Measurements from ENCODE around the gene NTN3.

Gene NTN3

DNA sequence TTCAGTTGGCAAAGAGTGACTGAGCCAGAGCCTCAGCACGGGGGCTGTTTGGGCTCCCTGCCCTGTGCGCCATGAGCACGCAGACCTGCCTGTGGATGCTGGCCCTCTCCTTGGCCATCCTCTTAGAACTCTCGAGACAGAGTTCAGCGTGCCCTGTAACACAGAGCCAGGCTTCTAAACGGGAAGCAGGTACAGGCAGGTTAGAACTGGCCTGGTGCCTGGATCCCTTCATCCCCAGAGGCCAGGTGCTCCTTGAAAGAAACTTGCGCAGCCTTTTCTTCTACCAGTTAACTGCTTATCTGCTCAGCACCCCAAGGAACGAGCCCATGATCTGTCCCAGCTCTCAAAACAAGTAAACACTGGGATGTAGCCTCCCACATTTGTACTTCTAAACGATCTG, 35.0 kb upstream of the NTN3 start:
- peaks cover 57 to 63% of the 10 kb centered on the region in 2 experiments for H3K36me3 ChIP-seq (ENCODE audit: control insufficient read depth in 1 of 2, insufficient read depth in 2 of 2, low read depth in 1 of 2, low read length in 2 of 2)
- DNase-seq: no peak
- H3K18ac ChIP-seq (ENCODE audit: low read depth in 1 of 2, low read length in 2 of 2): no peak overlapping the region
- peaks cover 54% of the 10 kb centered on the region for H3K79me1 ChIP-seq (replicated peaks; ENCODE audit: low read length, poor library complexity, severe bottlenecking)
- H3K9me3 ChIP-seq (ENCODE audit: control insufficient read depth, low read length): no peaks in the 10 kb centered on the region
- no peak overlapping the region for H3K4ac ChIP-seq (ENCODE audit: low read depth in 1 of 2, low read length in 2 of 2)
- H2BK12ac ChIP-seq (ENCODE audit: low read length in 2 of 2): no peak overlapping the region
- no peak overlapping the region for H4K91ac ChIP-seq (ENCODE audit: low read length)
- WGBS: 97% methylated on average over 9 of the region's 9 CpGs
- H2BK5ac ChIP-seq (ENCODE audit: low read depth, low read length, poor library complexity, severe bottlenecking): no peak overlapping the region
- H3K14ac ChIP-seq (ENCODE audit: low read length in 2 of 2): no peak overlapping the region
- no peak overlapping the region for H2AFZ ChIP-seq (ENCODE audit: low read depth, low read length)
- H4K8ac ChIP-seq (ENCODE audit: low read length): no peak overlapping the region
- no peak overlapping the region for H2BK120ac ChIP-seq (ENCODE audit: low read depth, low read length)
- H2AK5ac ChIP-seq (ENCODE audit: low read length, severe bottlenecking): no peak overlapping the region
- no peak overlapping the region for H3K4me3 ChIP-seq (ENCODE audit: insufficient read depth in 1 of 2, low read depth in 1 of 2, low read length in 2 of 2)
- no peaks in the 10 kb centered on the region for H3K4me1 ChIP-seq (ENCODE audit: control insufficient read depth, insufficient read depth, low read depth, low read length)
- H3K23ac ChIP-seq (ENCODE audit: low read length in 2 of 2): no peak overlapping the region
- H3K27ac ChIP-seq (ENCODE audit: low read length, poor library complexity, severe bottlenecking): no peak overlapping the region
- no peaks in the 10 kb centered on the region for H3K27me3 ChIP-seq (ENCODE audit: control insufficient read depth in 1 of 2, insufficient read depth in 1 of 2, low read length in 2 of 2)
- no peak overlapping the region for H3K4me2 ChIP-seq (ENCODE audit: low read length, poor library complexity, severe bottlenecking)
- H3K9ac ChIP-seq (ENCODE audit: low read length): no peak overlapping the region
- H2BK15ac ChIP-seq (ENCODE audit: low read depth, poor library complexity, severe bottlenecking): no peak overlapping the region

DNA sequence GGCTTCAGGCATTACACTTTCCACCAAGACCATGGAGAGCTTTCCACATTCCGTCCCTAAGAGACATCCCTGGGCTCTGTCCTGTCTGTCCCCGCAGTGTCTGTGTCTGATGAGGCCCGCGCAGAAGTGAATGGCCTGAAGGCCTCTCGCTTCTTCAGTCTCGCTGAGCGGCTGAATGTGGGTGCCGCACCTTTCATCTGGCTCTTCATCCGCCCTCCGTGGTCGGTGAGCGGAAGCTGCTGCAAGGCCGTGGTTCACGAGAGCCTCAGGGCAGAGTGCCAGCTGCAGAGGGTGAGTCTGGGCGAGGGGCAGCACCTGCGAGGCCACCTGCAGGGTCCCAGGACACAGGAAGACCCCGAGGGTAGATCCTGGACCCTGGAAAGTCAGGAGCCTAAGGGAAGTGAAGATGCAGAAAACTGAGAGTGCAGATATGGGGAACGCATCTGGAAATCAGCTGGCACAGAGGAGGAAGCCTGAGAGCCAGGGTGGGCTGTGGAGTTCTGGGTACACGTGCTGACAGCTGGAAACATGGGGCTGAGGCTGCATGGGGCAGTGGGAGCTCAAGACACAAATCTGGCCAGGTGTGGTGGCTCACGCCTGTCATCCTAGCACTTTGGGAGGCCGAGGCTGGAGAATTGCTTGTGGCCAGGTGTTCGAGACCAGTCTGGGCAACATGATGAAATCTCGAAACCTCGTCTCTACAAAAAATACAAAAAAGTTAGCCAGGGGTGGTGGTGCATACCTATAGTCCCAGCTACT, 33.9 kb upstream of the NTN3 start:
- Histone ChIP-seq H4K8ac (ENCODE audit: low read length) (no peak overlapping the region), H3K4me1 (ENCODE audit: control insufficient read depth, insufficient read depth, low read depth, low read length) (no peaks in the 10 kb centered on the region), H2AFZ (ENCODE audit: low read depth, low read length) (no peak overlapping the region), H3K4ac (ENCODE audit: low read depth in 1 of 2, low read length in 2 of 2) (no peak overlapping the region), H2AK5ac (ENCODE audit: low read length, severe bottlenecking) (no peak overlapping the region), H3K79me1 (replicated peaks; ENCODE audit: low read length, poor library complexity, severe bottlenecking) (peaks cover 54% of the 10 kb centered on the region), H3K18ac (ENCODE audit: low read depth in 1 of 2, low read length in 2 of 2) (no peak overlapping the region), H3K14ac (ENCODE audit: low read length in 2 of 2) (no peak overlapping the region), H2BK12ac (ENCODE audit: low read length in 2 of 2) (no peak overlapping the region), H2BK120ac (ENCODE audit: low read depth, low read length) (no peak overlapping the region), H3K4me3 (ENCODE audit: insufficient read depth in 1 of 2, low read depth in 1 of 2, low read length in 2 of 2) (no peak overlapping the region), H3K9me3 (ENCODE audit: control insufficient read depth, low read length) (no peaks in the 10 kb centered on the region), H3K27me3 (ENCODE audit: control insufficient read depth in 1 of 2, insufficient read depth in 1 of 2, low read length in 2 of 2) (no peaks in the 10 kb centered on the region), H3K36me3 (ENCODE audit: control insufficient read depth in 1 of 2, insufficient read depth in 2 of 2, low read depth in 1 of 2, low read length in 2 of 2) (peaks cover 55 to 62% of the 10 kb centered on the region in 2 experiments), H3K4me2 (ENCODE audit: low read length, poor library complexity, severe bottlenecking) (no peak overlapping the region), H2BK15ac (ENCODE audit: low read depth, poor library complexity, severe bottlenecking) (no peak overlapping the region), H3K9ac (ENCODE audit: low read length) (no peak overlapping the region), H3K27ac (ENCODE audit: low read length, poor library complexity, severe bottlenecking) (no peak overlapping the region), H3K23ac (ENCODE audit: low read length in 2 of 2) (no peak overlapping the region), H4K91ac (ENCODE audit: low read length) (no peak overlapping the region), H2BK5ac (ENCODE audit: low read depth, low read length, poor library complexity, severe bottlenecking) (no peak overlapping the region)
- DNase-seq: no peak
- WGBS: 97% methylated on average over 24 of the region's 24 CpGs

DNA sequence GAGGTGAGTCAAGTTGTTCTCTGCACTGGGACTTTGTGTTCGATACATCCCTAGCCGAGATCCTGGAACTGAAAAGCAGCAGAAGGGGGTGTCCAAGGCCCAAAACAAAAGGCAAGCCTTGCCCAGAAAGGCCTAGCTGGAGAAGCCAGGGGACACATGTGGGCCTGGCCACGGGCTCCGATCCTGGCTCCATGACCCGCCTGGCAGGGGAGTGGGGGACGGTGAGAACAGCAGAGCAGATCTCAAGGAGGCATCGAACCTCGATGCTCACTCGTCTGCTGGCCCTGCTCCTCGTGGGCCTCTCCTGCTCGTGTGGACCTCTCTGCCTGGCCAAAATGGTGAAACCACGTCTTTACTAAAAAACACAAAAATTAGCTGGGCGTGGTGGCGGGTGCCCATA, 33.0 kb upstream of the NTN3 start:
- H3K27ac ChIP-seq (ENCODE audit: low read length, poor library complexity, severe bottlenecking): no peak overlapping the region
- H3K23ac ChIP-seq (ENCODE audit: low read length in 2 of 2): no peak overlapping the region
- H2BK15ac ChIP-seq (ENCODE audit: low read depth, poor library complexity, severe bottlenecking): no peak overlapping the region
- H3K79me1 ChIP-seq (replicated peaks; ENCODE audit: low read length, poor library complexity, severe bottlenecking): peaks cover 45% of the 10 kb centered on the region
- 99% methylated on average over 14 of the region's 14 CpGs for WGBS
- no peak overlapping the region for H2AK5ac ChIP-seq (ENCODE audit: low read length, severe bottlenecking)
- H3K14ac ChIP-seq (ENCODE audit: low read length in 2 of 2): no peak overlapping the region
- H4K91ac ChIP-seq (ENCODE audit: low read length): no peak overlapping the region
- no peaks in the 10 kb centered on the region for H3K4me1 ChIP-seq (ENCODE audit: control insufficient read depth, insufficient read depth, low read depth, low read length)
- H3K9ac ChIP-seq (ENCODE audit: low read length): no peak overlapping the region
- H2BK120ac ChIP-seq (ENCODE audit: low read depth, low read length): no peak overlapping the region
- no peak overlapping the region for H2BK12ac ChIP-seq (ENCODE audit: low read length in 2 of 2)
- no peaks in the 10 kb centered on the region for H3K9me3 ChIP-seq (ENCODE audit: control insufficient read depth, low read length)
- no peak for DNase-seq
- no peak overlapping the region for H4K8ac ChIP-seq (ENCODE audit: low read length)
- no peak overlapping the region for H2BK5ac ChIP-seq (ENCODE audit: low read depth, low read length, poor library complexity, severe bottlenecking)
- no peak overlapping the region for H3K4ac ChIP-seq (ENCODE audit: low read depth in 1 of 2, low read length in 2 of 2)
- H3K4me3 ChIP-seq (ENCODE audit: insufficient read depth in 1 of 2, low read depth in 1 of 2, low read length in 2 of 2): no peak overlapping the region
- no peak overlapping the region for H3K4me2 ChIP-seq (ENCODE audit: low read length, poor library complexity, severe bottlenecking)
- no peaks in the 10 kb centered on the region for H3K27me3 ChIP-seq (ENCODE audit: control insufficient read depth in 1 of 2, insufficient read depth in 1 of 2, low read length in 2 of 2)
- H2AFZ ChIP-seq (ENCODE audit: low read depth, low read length): no peak overlapping the region
- H3K36me3 ChIP-seq (ENCODE audit: control insufficient read depth in 1 of 2, insufficient read depth in 2 of 2, low read depth in 1 of 2, low read length in 2 of 2): peaks cover 46 to 53% of the 10 kb centered on the region in 2 experiments
- H3K18ac ChIP-seq (ENCODE audit: low read depth in 1 of 2, low read length in 2 of 2): no peak overlapping the region

DNA sequence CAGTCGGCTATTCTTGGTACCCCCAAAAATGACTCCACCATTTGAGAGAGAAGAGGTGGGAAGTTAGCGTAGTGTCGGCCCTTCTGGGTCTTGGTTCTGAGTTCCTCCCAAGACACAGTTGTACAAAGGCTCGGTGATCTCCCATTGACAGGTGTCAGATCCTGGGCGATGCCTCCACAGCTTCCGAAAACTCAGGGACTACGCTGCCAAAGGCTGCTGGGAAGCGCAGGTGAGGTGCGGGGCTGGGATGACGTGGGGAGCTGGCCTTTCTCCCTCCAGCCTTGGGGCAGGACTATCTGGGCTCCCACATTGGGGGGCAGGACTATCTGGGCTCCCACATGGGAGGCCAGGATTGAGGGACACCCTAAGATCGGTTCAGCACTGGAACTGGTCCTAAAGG, 31.5 kb upstream of the NTN3 start:
- Histone ChIP-seq H3K4me1 (ENCODE audit: control insufficient read depth, insufficient read depth, low read depth, low read length) (no peaks in the 10 kb centered on the region), H3K14ac (ENCODE audit: low read length in 2 of 2) (no peak overlapping the region), H2BK120ac (ENCODE audit: low read depth, low read length) (no peak overlapping the region), H3K4ac (ENCODE audit: low read depth in 1 of 2, low read length in 2 of 2) (no peak overlapping the region), H3K18ac (ENCODE audit: low read depth in 1 of 2, low read length in 2 of 2) (no peak overlapping the region), H3K79me1 (replicated peaks; ENCODE audit: low read length, poor library complexity, severe bottlenecking) (peaks cover 38% of the 10 kb centered on the region), H2BK12ac (ENCODE audit: low read length in 2 of 2) (no peak overlapping the region), H3K4me2 (ENCODE audit: low read length, poor library complexity, severe bottlenecking) (no peak overlapping the region), H3K9me3 (ENCODE audit: control insufficient read depth, low read length) (no peaks in the 10 kb centered on the region), H4K8ac (ENCODE audit: low read length) (no peak overlapping the region), H2AFZ (ENCODE audit: low read depth, low read length) (no peak overlapping the region), H2BK5ac (ENCODE audit: low read depth, low read length, poor library complexity, severe bottlenecking) (no peak overlapping the region), H3K27me3 (ENCODE audit: control insufficient read depth in 1 of 2, insufficient read depth in 1 of 2, low read length in 2 of 2) (no peaks in the 10 kb centered on the region), H2BK15ac (ENCODE audit: low read depth, poor library complexity, severe bottlenecking) (no peak overlapping the region), H3K36me3 (ENCODE audit: control insufficient read depth in 1 of 2, insufficient read depth in 2 of 2, low read depth in 1 of 2, low read length in 2 of 2) (peaks cover 48 to 53% of the 10 kb centered on the region in 2 experiments), H3K27ac (ENCODE audit: low read length, poor library complexity, severe bottlenecking) (no peak overlapping the region), H2AK5ac (ENCODE audit: low read length, severe bottlenecking) (no peak overlapping the region), H4K91ac (ENCODE audit: low read length) (no peak overlapping the region), H3K9ac (ENCODE audit: low read length) (no peak overlapping the region), H3K23ac (ENCODE audit: low read length in 2 of 2) (no peak overlapping the region), H3K4me3 (ENCODE audit: insufficient read depth in 1 of 2, low read depth in 1 of 2, low read length in 2 of 2) (no peak overlapping the region)
- WGBS: 98% methylated on average over 11 of the region's 11 CpGs
- DNase-seq: no peak

Data from mesenchymal stem cell (in vitro differentiated cells and primary cell).